Bronchial epithelial cell (primary cell): ENCODE measurements around the gene SMAD3. TPM values are rescaled to one million over a fixed set of nuclear protein-coding genes. Genes with fewer than 3 reads are reported as not detected.

ENCODE experiments used
- DNase-seq: peaks from one replicate; pipeline ENCODE4 v3.0.0-alpha.2; 2010; ENCODE audit warnings: low read depth
- FAIRE-seq: peaks from 2 replicates; lab custom pipeline; 2011; peaks lifted over from hg19 to GRCh38; lab: Jason Lieb, UNC
- H3K27me3 ChIP-seq: 2 replicates; pipeline ENCODE4 v1.5.1; 2011; ENCODE audit warnings: low read length; ENCODE audit not compliant: control insufficient read depth, insufficient read depth
- H3K36me3 ChIP-seq: 2 replicates; pipeline ENCODE4 v1.5.1; 2011; ENCODE audit warnings: low read length; ENCODE audit not compliant: control insufficient read depth, insufficient read depth
- H3K4me3 ChIP-seq: 2 replicates; pipeline ENCODE4 v1.5.1; 2011; ENCODE audit warnings: mild to moderate bottlenecking, low read depth, low read length, control low read depth
- CTCF ChIP-seq: IDR thresholded peaks from 2 replicates; pipeline ENCODE4 v1.5.1; 2011; ENCODE audit warnings: mild to moderate bottlenecking, moderate library complexity, low read length, control low read depth, inconsistent platforms; ENCODE audit not compliant: insufficient read depth, severe bottlenecking
- total RNA-seq: library from RNA; depleted of rRNA; stranded (reverse); fragments of >200 nt; gene quantifications from 2 replicates; pipeline ENCODE4 v1.2.1, GENCODE V29; 2014

The SMAD3 gene
- total RNA-seq, 1 donor from 2014 or later, result 9.5 TPM

- Histone ChIP-seq H3K4me3 (no peak overlapping the region), H3K27me3 (no peaks in the 10 kb centered on the region), H3K36me3 (no peaks in the 10 kb centered on the region)
- TF ChIP-seq CTCF, result no peak
- DNase-seq, result no peak
- FAIRE-seq, result no peak
Observed at GRCh38 chr15:67202991-67203390, 137.6 kb downstream of the SMAD3 start.

GRCh38 chr15:67207555-67208207 lies 142.3 kb downstream of the SMAD3 start:
- no peak for TF ChIP-seq CTCF
- H3K27me3 ChIP-seq, result no peaks in the 10 kb centered on the region
- H3K4me3 ChIP-seq, result no peak overlapping the region
- FAIRE-seq (no peak), DNase-seq (no peak)
- H3K36me3 ChIP-seq, result peaks cover 1% of the 10 kb centered on the region

- H3K4me3 ChIP-seq, result no peak overlapping the region
- no peaks in the 10 kb centered on the region for H3K27me3 ChIP-seq
- FAIRE-seq (no peak), DNase-seq (no peak)
- no peak for TF ChIP-seq CTCF
- H3K36me3 ChIP-seq, result peaks cover 1% of the 10 kb centered on the region
Observed at GRCh38 chr15:67208396-67208795, 143.0 kb downstream of the SMAD3 start.

- TF ChIP-seq CTCF, result no peak
- no peak overlapping the region for H3K4me3 ChIP-seq
- peaks cover 1% of the 10 kb centered on the region for H3K36me3 ChIP-seq
- FAIRE-seq, result no peak
- DNase-seq, result no peak
- no peaks in the 10 kb centered on the region for H3K27me3 ChIP-seq
Observed at GRCh38 chr15:67210555-67211168, 145.3 kb downstream of the SMAD3 start.

- no peak for TF ChIP-seq CTCF
- H3K4me3 ChIP-seq, result no peak overlapping the region
- peaks cover 1% of the 10 kb centered on the region for H3K36me3 ChIP-seq
- DNase-seq (no peak), FAIRE-seq (no peak)
- H3K27me3 ChIP-seq, result no peaks in the 10 kb centered on the region
Observed at GRCh38 chr15:67212684-67213367, 147.4 kb downstream of the SMAD3 start.
